Smooth muscle cell (in vitro differentiated cells): ENCODE measurements around the gene UFC1. TPM values are rescaled to one million over a fixed set of nuclear protein-coding genes. Genes with fewer than 3 reads are reported as not detected.

ENCODE experiments used
- DNase-seq: peaks from one replicate; lab custom pipeline; 2025; ENCODE audit not compliant: unreplicated experiment; lab: John Stamatoyannopoulos, UW
- H2AFZ ChIP-seq: fragments of 200-600 bp; sonication (generic); 2 replicates; pipeline ENCODE4 v1.6.0; 2016; ENCODE audit warnings: antibody characterized with exemption, low read depth, mild to moderate bottlenecking
- H3F3A ChIP-seq: fragments of 200-600 bp; sonication (generic); 2 replicates; pipeline ENCODE4 v1.6.0; 2017; ENCODE audit warnings: antibody characterized with exemption, low read depth
- H3K27ac ChIP-seq: fragments of 200-600 bp; sonication (generic); 2 replicates; pipeline ENCODE4 v1.5.1; 2016; ENCODE audit warnings: low read depth, mild to moderate bottlenecking
- H3K27me3 ChIP-seq: fragments of 200-600 bp; sonication (generic); 2 replicates; pipeline ENCODE4 v1.6.1; 2016; ENCODE audit warnings: low read depth, mild to moderate bottlenecking
- H3K36me3 ChIP-seq: fragments of 200-600 bp; sonication (generic); 2 replicates; pipeline ENCODE4 v1.5.1; 2016; ENCODE audit warnings: low read depth
- H3K4me1 ChIP-seq: fragments of 200-600 bp; sonication (generic); 2 replicates; pipeline ENCODE4 v1.5.1; 2016; ENCODE audit warnings: low read depth
- H3K4me2 ChIP-seq: fragments of 200-600 bp; sonication (generic); 2 replicates; pipeline ENCODE4 v1.6.0; 2016; ENCODE audit warnings: mild to moderate bottlenecking
- H3K4me3 ChIP-seq: fragments of 200-600 bp; sonication (generic); 2 replicates; pipeline ENCODE4 v1.5.1; 2016; ENCODE audit warnings: mild to moderate bottlenecking
- H3K79me2 ChIP-seq: fragments of 200-600 bp; sonication (generic); 2 replicates; pipeline ENCODE4 v1.6.0; 2016; ENCODE audit warnings: low read depth, mild to moderate bottlenecking
- H3K9ac ChIP-seq: fragments of 200-600 bp; sonication (generic); 2 replicates; pipeline ENCODE4 v1.6.0; 2016; ENCODE audit warnings: low read depth
- H3K9me3 ChIP-seq: fragments of 200-600 bp; sonication (generic); replicated peaks from 2 replicates; pipeline ENCODE4 v1.5.1; 2016; ENCODE audit warnings: low read depth
- H4K20me1 ChIP-seq: fragments of 200-600 bp; sonication (generic); 2 replicates; pipeline ENCODE4 v1.6.0; 2016; ENCODE audit warnings: low read depth
- WGBS: methylation state at CpG from one replicate; pipeline ENCODE4 v1.1.7; 2016; ENCODE audit warnings: low lambda C conversion rate; 5-methylcytosine and 5-hydroxymethylcytosine counted together
- polyA plus RNA-seq: library from polyadenylated mRNA; unstranded; fragments of >200 nt; fragmentation: Nextera tagmentation; extraction: Ambion mirVana; gene quantifications from 2 replicates; pipeline ENCODE4 v1.2.1, GENCODE V29; 2016
- total RNA-seq: library from RNA; depleted of rRNA; stranded (reverse); fragments of >200 nt; gene quantifications from 2 replicates; pipeline ENCODE4 v1.2.3, GENCODE V29; 2014
- TF ChIP-seq, protein P1 (sequence below): fragments of 200-600 bp; sonication (generic); IDR thresholded peaks from 2 replicates; pipeline ENCODE4 v1.5.1; 2017; ENCODE audit warnings: borderline replicate concordance, mild to moderate bottlenecking, antibody characterized with exemption; ENCODE audit not compliant: insufficient read depth, poor library complexity, severe bottlenecking

UFC1 gene
- total and polyA plus RNA-seq, 2 experiments from 2014 or later: 57.1 to 81.5 TPM

DNA sequence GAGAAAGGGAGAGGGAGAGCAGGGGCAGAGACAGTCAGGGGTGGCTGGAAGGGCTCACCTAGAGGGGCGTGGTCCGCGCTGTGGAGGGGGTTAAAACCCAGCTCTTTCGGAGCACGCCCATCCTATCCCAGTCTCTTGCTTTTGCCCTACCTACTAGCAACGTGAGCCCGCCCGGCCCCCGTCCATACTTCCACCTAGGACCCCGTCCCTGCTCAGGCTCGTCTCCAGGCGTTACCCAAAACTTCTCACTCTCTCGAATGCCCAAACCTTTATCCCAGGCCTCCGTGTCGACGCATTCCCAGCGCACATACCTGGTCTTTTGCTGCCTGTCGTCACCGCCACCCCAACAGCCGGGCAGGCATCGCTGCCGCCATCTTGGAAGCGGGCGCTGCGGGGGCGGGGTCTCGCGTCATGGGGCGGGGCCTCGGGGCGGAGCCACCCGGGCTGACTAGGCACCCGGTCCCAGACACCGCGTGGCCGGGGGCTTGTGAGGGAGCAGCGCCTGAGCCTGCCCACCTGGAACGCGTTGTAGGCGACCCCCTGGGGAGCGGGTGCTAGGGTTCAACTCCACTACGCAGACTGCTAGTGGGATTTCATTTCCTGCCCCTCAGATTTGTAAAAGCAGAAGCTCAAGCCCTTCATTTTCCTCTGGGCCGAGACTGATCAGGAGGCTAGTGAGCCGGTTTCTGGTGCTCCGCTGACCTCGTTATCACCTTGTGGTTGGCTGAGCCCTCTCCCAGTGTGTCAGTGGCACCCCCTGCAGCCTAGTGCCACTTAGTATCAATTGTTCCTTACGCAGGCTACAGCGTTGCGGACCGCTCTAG, 23.5 kb downstream of the UFC1 start, which contains the start of gene B4GALT3:
Gene B4GALT3 (minus strand): TSS at position 396 of the 824 bp plus-strand sequence. CDS start 1,447 bp downstream, outside the sequence.
- Histone ChIP-seq H3K4me2 (peak within 1 kb of the TSS; percentile 99), H3K9me3 (no peaks in the 10 kb centered on the region), H3K4me1 (peaks cover 7% of the 10 kb centered on the region), H3K27ac (peak within 1 kb of the TSS; percentile 63), H3K27me3 (no peaks in the 10 kb centered on the region), H3K36me3 (no peaks in the 10 kb centered on the region), H3K4me3 (peak within 1 kb of the TSS; percentile 90), H3F3A (no peaks in the 10 kb centered on the region), H2AFZ (peak within 1 kb of the TSS; percentile 99), H4K20me1 (no peaks in the 10 kb centered on the region), H3K79me2 (peaks cover 10% of the 10 kb centered on the region), H3K9ac (peak within 1 kb of the TSS; percentile 98)
- TF ChIP-seq, protein P1, sequence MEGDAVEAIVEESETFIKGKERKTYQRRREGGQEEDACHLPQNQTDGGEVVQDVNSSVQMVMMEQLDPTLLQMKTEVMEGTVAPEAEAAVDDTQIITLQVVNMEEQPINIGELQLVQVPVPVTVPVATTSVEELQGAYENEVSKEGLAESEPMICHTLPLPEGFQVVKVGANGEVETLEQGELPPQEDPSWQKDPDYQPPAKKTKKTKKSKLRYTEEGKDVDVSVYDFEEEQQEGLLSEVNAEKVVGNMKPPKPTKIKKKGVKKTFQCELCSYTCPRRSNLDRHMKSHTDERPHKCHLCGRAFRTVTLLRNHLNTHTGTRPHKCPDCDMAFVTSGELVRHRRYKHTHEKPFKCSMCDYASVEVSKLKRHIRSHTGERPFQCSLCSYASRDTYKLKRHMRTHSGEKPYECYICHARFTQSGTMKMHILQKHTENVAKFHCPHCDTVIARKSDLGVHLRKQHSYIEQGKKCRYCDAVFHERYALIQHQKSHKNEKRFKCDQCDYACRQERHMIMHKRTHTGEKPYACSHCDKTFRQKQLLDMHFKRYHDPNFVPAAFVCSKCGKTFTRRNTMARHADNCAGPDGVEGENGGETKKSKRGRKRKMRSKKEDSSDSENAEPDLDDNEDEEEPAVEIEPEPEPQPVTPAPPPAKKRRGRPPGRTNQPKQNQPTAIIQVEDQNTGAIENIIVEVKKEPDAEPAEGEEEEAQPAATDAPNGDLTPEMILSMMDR: peak; percentile 13
- peak; percentile 83 for DNase-seq
- 2% methylated on average over 39 of the region's 50 CpGs for WGBS

DNA sequence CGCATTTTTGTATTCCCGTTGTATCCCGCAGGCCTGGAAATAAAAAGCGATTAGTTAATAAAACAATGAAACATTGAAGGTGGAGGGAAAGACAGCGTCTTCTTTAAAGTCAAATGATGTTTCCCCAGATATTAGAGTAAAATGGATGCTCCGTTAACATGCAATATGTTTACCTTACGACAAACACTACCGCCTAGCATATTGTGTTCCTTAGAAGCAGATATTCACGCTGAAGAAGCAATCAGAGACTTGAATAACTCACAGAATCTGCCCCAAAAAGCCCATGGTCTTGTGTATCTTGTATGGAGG, 24.1 kb downstream of the UFC1 start:
- H2AFZ ChIP-seq: peak overlapping the region; percentile 99
- H3K36me3 ChIP-seq: no peaks in the 10 kb centered on the region
- peak overlapping the region; percentile 90 for H3K4me3 ChIP-seq
- TF ChIP-seq, protein P1: no peak
- H3K79me2 ChIP-seq: peaks cover 10% of the 10 kb centered on the region
- H3K4me1 ChIP-seq: peaks cover 7% of the 10 kb centered on the region
- H3K9me3 ChIP-seq: no peaks in the 10 kb centered on the region
- WGBS: 38% methylated on average over 9 of the region's 9 CpGs
- no peaks in the 10 kb centered on the region for H4K20me1 ChIP-seq
- peak overlapping the region; percentile 63 for H3K27ac ChIP-seq
- no peak for DNase-seq
- no peaks in the 10 kb centered on the region for H3F3A ChIP-seq
- H3K27me3 ChIP-seq: no peaks in the 10 kb centered on the region
- H3K9ac ChIP-seq: peak overlapping the region; percentile 98
- H3K4me2 ChIP-seq: peak overlapping the region; percentile 99

DNA sequence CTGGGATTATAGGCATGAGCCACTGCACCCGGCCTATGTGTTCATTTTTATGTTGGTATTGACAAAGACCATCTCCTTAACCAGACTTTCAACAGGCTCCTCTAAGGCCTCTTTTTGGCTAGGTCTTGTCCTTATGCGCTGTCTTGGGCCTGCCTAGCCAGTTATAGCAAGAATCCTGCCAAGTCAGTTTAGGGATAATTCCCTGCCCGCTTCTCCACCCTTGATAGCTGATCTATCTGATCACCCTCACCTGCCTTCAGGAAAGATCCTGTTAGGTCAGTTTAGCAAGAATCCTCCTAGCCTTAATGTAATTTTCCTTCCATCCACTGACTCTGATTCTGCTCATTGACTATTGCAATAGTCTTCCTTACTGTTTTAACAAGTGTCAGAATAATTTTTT, 25.9 kb downstream of the UFC1 start:
- no peak overlapping the region for H3K4me3 ChIP-seq
- peaks cover 10% of the 10 kb centered on the region for H3K79me2 ChIP-seq
- no peaks in the 10 kb centered on the region for H3K9me3 ChIP-seq
- H3K36me3 ChIP-seq: no peaks in the 10 kb centered on the region
- no peaks in the 10 kb centered on the region for H3F3A ChIP-seq
- no peak overlapping the region for H3K4me2 ChIP-seq
- H2AFZ ChIP-seq: no peak overlapping the region
- H3K9ac ChIP-seq: no peak overlapping the region
- H4K20me1 ChIP-seq: no peaks in the 10 kb centered on the region
- H3K27ac ChIP-seq: no peak overlapping the region
- H3K27me3 ChIP-seq: no peaks in the 10 kb centered on the region
- WGBS: 87% methylated on average over 3 of the region's 3 CpGs
- TF ChIP-seq, protein P1: no peak
- no peak for DNase-seq
- H3K4me1 ChIP-seq: peaks cover 7% of the 10 kb centered on the region
